ENCODE results near the gene OR10V1.

DNA sequence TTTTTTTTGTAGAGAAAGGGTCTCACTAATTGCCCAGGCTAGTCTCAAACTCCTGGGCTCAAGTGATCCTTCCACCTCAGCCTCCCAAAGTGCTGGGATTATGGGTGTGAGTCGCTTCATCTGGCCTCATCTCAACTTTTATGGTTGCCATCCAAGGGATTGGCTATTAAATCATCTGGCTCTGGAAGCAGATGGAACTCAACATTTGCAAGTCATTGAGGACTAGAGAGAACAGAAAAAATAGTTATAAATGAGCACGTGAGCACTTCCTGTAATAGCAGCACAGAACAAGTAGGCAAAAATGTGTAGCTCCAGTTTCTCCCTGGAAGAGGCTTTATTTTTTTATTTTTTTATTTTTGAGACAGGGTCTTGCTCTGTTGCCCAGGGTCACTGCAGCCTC lies 22.5 kb downstream of the OR10V1 start:
- no peak for TF ChIP-seq EP300 (IDR thresholded peaks at IDR 0.05; ENCODE audit: low read depth)
- TF ChIP-seq CTCF (IDR thresholded peaks at IDR 0.05) = no peak

Data from transverse colon (tissue), 3 donors.